HG03521 (cell line): ENCODE data around the gene SLAMF6.

ENCODE experiments used
- ATAC-seq: cut with Tn5 transposase; IDR thresholded peaks from one replicate; pipeline ENCODE4 v1.9.1; 2021; ENCODE audit warnings: mild to moderate bottlenecking, moderate library complexity; ENCODE audit not compliant: unreplicated experiment

The SLAMF6 gene

DNA sequence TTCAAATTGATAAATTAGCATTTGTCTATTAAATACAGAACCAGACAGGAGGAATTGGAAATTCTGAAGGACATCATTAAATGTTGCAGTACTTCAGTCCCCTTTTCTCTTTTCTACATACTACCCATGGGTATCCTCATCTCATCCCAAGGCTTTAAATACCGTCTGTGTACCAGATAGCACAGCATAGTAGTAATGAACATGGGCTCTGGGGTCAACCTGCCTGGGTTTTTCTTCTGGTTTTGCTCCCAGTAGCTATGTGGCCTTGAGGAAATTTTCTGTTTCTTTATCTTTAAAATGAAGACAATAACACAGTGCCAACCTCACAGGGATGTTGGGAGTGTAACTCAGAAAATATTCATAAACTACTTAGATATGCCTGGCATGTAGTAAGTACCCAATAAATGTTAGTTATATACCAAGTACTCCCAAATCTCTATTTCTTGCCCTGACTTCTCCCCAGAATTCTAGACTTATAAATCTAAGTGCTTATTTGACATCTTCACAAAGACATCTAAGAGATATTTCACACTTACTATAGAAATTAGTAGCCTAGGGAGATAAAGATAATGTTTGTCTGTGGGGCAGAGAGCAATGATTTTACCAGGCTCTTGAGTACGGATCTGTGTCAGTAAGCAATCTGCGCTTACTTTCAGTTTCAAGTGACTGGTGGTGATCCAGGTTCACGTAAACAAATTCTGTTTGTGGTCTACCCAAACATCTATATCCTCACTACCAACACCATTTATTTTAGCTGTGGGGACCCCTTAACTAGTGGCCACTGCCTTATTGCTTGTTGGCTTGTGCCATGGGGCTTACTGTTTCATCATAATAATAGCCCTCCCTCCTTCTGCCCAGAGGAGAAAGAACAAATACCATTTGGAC lies 85.4 kb downstream of the SLAMF6 start:
- no peak for ATAC-seq

DNA sequence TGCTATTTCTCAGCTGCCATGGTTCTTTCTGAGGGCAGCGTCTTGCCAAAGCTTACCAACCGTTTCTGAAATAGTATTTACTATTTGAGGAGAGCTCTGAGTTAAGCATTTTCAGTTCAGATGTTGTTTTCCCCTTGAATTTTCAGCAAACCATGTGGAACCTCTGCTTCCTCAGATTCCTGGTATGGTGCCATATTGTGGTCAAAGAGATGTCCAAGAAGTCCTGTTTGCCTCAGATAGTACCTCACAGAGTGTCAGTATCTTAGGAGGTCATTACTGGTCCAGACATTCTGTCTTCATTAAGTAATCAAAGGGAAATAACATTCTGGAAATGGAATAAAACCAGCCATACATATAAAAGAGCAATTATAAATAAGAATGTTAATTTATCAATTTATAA lies 86.1 kb downstream of the SLAMF6 start:
- ATAC-seq = no peak
